HL-60/S4 (cell line): Measurements from ENCODE around the gene PRRC1.

Experiments
- in situ Hi-C: fragments of 300-500 bp; cut with MboI; formaldehyde crosslinking; loops from 2 replicates; pipeline ENCODE4 v1.14.3; 2022; ENCODE audit warnings: low sequenced_read_pairs

The PRRC1 gene

DNA sequence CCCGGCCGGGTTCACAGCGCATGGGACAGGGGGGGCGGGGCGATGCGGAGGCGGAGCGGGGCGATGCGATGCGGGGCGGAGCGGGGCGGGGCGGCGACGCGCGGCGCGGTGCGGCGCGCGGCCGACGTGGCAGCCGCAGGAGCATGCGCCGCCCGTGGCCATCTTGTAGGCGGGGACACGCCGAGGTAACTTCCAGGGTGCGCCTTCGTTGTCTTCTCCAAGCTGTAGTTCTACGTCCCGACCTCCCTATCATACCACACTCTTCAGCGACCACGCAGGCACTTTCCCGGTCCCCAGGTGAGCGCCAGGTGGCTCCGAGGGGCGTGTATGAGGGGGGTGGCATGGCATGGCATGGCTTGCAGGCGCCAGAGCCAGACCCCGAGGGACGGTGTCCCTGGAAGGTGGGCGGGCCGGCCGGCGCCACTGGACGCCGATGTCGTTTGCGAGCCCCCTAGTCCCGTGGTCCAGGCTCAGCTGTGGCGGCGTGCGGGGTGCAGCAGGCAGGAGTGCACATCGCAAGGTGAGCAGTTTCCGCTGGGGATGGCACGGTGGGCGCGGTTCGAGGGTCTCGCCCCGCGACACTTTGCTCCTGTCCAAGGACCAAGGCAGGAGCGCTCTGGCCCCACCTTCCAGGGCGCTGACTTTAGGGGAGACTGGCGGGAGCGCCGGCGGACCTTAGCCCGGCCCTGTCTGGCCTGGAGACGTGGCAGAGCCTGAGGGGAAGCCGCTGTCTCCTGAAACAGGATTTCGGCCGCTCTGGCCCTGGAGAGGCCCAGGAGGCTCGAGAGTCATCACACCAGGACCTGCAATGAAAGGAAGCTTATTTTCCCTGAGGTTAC, at the start of gene PRRC1:
PRRC1 (plus strand) TSS at position 161 of the 839 bp plus-strand sequence. CDS start 5,840 bp downstream, outside the sequence.
- in situ Hi-C loops: loop anchor here (25.0 kb wide), 1 partner anchor 855 kb away; no protein-coding TSS in a partner anchor

DNA sequence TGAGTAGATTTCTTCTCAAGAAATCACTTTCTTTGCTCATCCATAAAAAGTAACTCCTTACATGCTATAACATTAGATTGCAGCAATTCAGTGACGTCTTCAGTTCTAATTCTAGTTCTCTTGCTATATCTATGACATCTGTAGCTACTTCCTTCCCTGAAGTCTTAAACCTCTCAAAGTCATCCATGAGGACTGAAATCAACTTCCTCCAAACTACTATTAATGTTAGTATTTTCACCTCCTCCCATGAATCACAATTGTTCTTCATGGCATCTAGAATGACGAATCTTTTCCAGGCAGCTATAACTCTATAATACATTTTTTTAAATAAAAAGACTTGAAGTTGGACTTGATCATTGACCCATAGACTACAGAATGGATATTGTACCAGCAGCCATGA, 46.2 kb upstream of the PRRC1 start:
- in situ Hi-C loops: no loop called here

DNA sequence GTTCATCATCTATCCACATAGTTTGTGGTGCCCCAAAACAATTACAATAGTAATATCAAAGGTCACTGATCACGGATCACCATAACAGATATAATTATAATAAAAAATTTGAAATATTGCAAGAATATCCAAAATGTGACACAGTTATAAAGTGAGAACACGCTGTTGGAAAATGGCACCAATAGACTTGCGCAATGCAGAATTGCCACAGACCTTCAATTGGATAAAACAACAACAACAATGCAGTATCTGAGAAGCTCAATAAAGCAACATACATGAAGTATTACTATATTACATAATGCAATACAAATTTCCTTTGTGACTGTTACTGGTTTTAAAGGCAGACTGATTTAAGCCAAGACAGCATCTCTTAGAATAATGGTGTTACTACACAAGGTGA, 44.7 kb upstream of the PRRC1 start:
- in situ Hi-C loops: no loop called here

DNA sequence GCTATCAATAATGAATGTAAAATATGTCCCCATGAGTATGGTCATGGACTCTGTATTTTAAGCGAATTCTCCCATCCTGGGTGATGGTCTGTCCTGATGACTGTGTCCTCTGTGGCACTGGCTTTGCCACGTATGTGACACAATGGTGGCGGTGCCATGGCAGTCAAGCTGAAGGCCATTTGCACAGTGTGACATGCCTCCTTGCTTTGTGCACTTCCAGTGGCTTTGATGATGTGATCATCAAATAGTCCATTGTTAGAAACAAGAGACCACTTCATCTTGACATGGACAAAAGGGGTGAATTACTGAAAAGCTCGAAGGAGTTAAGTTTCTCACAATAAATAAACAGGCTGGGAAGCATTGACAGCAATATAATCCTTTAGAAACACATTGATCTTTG, 31.0 kb upstream of the PRRC1 start:
- in situ Hi-C loops: no loop called here

DNA sequence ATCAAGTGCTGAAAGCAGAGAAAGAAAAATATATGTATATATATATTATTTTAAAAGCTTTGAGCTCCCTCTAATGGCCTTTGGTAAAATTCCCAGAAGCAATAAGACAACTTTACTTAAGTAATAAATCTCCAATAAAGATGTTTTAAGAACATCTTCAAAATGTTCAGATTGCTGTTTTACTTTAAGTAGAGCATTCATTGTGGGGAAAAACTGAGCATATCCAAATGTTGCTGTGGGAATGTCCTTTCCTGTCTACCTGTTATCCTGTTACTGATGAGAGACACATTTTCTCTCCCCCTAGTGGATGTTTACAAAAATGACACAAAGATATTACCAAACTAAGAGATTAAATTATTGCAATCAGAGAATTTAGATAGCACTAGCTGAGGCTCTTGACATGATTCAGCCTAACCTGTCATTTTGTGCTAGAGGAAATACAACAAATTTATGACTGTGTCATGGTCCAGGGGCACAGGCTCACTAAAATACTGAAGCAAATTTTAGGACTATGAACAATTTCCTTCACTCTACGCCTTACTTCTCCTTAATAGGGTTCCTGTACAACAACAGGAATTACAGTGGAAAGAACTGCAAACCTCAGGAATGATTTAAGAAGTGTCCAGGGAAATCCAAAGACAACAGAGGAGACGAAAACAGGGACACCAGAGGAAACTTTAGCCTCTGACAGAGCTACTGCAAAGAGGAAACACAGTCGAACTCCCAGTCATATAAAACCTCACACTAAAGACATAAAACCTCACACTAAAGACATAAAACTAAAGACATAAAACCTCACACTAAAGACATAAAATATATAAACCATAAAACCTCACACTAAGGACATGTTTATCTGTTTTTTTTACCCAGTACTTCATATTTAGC, 24.3 kb upstream of the PRRC1 start:
- in situ Hi-C loops: no loop called here

DNA sequence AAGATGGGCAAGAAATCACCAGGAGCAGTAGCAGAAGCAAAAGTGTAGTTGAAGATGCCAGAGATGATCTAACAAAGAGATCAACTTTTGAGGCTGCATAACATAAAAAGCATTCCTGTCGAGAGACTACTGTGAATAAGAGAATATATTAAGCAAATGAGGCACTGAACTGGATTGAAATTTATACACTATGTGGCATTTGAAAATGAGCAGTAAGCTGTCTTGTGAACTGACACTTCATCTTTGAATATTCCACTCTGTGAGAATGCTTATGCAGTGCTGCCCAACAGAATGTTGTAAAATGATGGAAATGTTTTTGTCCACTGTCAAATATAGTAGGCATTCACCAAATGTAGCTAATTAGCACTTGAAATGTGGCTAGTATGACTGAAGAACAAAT, 18.9 kb upstream of the PRRC1 start:
- in situ Hi-C loops: no loop called here

DNA sequence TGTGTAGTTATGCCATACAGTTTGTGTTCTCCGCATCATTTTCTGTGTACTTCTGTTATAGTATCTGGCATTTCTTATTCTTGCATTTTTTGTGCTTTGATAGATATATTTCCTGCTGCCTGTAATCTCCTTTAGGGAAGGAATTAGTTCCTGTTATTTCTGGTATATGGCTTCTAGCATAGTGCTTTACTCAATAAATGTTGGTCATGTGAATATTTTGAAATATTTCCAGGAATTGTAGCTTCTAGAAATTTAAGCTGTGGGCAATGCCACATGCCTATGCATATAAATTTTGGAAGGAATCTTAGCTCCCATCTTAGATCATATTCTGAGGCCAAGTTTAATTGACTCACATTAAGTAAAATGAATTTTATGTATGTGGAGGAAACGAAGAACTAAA, 11.5 kb upstream of the PRRC1 start:
- in situ Hi-C loops: loop anchor here (25.0 kb wide), 1 partner anchor 844 kb away; no protein-coding TSS in a partner anchor

DNA sequence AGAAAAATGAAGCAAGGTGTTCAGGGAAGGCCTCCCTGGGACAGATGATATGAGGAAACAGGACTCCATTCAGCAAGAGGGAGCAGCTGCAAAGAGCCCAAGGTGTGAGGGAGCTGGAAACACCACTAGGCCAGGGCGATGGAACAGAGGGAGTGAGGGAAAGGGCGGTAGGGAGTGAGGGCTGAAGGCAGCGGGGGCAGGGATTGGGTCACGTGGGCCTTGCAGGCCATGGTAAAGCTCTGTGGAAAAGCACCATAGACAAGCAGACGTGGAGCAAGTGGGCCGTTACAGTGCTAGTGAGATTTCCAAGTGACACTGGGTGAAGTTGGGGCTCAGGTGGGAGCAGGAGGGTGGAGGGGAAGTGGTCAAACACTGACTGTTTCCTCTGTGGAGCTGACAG, 10.8 kb upstream of the PRRC1 start:
- in situ Hi-C loops: loop anchor here (25.0 kb wide), 1 partner anchor 844 kb away; no protein-coding TSS in a partner anchor

DNA sequence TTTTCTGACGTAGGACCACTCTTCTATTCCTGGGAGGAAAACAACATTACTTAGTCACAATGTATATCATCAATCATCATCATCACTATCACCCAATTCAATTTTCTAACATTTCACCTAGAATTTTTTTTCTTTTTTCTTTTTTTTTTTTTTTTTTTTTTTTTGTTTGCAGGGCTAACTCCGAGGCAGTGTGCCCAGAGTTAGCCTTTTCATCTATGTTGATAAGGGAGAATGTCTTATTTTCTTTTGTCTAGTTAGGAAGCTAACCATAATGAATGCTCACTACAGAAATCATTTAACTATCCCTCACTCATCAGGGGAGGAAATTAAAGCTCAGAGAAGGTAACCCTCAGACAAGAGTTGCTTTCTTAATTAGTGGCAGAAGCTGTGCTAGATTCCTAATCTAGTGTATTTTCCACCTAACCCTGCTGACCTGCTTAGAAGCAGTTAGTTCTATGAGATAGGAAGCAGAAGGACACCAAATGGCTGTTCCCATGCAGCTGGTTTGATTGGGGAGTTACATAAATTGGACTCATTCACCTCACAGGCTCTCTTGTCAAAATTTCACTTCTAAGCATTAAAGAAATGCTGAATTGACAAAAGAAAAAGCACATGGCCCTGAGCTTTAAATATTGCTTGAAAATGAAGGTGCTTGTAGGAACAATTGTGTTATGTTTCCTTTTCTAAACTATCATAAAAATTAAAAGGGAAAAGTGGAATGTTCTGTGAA, 8.6 kb upstream of the PRRC1 start:
- in situ Hi-C loops: loop anchor here (25.0 kb wide), 1 partner anchor 847 kb away; no protein-coding TSS in a partner anchor

DNA sequence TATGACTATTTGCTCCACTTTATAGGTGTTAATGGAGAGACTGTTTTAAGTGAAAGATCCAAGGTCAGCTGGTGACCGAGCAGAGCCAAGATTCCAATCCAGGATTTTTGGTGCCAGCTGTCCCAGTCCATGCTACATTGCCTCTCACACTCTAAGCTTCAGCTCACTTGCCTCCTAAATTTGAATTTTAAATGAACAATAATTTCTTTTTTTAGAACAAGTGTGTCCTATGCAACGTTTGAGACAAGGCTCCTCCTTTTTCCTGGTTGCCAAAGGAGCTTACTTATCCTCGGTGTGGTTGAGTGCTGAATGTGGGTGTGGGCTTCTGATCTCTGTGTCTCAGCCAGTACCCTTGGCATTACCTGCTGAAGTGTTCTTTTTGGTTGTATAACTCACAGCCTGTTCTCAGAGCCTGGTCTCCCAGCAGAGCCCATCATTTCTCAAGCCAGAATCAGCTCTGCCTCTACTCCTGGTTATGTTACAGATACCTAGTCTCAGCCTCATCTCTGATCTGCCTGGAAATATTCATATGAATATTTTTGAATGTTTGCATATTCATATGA, 4.0 kb upstream of the PRRC1 start:
- in situ Hi-C loops: loop anchor here (25.0 kb wide), 1 partner anchor 851 kb away; no protein-coding TSS in a partner anchor

DNA sequence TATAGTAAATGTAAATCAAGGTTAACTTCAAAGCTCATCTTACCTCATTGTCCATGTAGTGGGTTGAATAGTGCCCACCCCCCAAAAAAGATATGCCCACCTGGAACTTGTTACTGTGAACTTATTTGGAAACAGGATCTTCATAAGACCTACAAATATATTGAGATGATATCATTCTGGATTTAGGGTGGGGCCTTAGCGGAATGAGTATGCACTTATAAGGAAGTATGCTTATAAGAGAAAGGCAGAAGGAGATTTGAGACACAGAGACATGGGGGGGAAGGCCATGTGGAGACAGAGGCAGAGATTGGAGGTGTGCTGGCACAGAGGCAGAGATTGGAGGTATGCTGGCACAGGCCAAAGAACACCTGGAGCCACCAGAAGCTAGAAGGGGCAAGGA, 2.6 kb upstream of the PRRC1 start:
- in situ Hi-C loops: loop anchor here (25.0 kb wide), 1 partner anchor 853 kb away; no protein-coding TSS in a partner anchor

DNA sequence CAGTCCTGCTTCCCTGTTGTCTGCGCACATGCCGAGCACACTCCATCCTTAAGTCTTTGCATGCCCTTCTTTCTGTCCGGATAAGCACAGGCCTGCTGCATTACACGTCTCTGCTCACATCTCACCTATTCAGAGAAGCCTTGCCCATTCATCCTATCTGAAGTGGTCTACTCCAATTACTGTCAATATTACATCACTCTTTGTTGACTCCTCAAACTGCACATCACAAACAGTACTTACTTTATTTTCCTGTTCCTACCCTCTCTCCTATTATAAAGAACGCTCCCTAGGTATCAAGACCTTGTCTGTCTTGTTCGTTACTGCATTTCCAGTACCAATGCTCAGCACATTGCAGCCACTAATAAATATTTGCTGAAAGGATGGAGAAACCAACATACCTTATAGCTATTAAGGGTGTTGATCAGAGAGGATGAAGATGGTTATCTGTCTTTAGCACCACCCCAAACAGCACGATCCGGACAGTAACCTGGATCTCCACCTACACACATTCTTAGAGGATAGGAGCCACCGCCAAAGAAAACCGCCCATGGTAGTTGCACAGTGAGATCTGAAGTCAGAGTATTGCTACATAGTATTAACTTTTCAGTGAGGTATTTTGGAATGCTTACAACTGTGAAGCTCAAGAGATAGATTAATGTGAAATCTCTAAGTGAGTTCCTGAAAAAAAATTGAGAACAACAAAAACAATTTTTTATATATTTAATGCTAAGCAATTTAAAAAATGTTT, 1.6 kb upstream of the PRRC1 start:
- in situ Hi-C loops: loop anchor here (25.0 kb wide), 1 partner anchor 854 kb away; no protein-coding TSS in a partner anchor

DNA sequence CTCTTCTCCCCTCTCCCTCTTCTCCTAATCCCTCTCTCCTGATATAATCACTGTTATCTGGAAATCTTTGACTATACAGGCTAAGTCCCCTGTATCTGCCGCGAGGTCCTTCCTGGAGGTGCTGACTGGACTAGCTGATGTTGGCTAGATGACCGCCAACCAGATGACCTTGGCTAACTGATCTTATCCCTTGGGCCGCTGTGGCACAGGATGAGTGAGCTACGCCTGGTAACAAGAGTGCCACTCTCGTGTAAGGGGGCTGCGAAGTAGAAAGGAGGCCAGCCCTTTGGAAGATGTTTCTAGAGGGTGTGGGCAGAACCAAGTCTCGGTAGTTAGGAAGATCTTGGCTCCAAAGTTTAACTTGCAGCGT, 345 bp upstream of the PRRC1 start:
- in situ Hi-C loops: loop anchor here (25.0 kb wide), 1 partner anchor 855 kb away; no protein-coding TSS in a partner anchor

DNA sequence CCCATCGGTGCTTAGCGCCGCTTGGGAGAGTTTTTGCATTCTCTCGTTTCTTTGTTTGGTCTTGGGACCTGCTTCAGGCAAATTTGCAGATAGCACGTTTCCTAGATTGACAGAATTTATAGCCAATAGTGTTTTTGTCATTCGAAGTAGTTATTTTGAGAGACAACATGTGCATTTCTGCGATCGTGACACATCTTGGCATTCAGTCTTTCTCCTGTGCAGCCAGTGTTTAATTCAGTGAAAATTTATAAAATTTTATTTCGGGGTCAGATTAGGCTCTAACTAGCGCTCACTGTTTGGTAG, 830 bp downstream of the PRRC1 start:
- in situ Hi-C loops: loop anchor here (25.0 kb wide), 1 partner anchor 856 kb away; no protein-coding TSS in a partner anchor

DNA sequence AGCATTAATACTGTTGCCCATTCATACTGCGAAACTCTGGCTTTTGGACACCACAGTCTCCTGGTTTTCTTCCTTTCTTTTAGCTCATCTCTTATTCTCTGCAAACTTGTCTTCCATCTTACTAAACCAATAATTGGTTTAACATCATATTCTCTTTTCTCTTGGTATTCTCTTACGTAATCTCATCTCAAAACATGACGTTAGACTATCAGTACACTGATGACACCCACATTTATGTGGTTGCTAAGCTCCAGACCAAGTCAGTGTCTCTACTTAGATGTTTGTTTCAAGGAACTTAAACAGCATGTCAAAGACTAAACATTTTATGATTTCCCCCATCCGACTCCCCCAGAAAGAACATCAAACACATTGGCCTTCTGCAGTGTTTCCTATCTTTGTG, 2.1 kb downstream of the PRRC1 start:
- in situ Hi-C loops: loop anchor here (25.0 kb wide), 1 partner anchor 857 kb away; no protein-coding TSS in a partner anchor

DNA sequence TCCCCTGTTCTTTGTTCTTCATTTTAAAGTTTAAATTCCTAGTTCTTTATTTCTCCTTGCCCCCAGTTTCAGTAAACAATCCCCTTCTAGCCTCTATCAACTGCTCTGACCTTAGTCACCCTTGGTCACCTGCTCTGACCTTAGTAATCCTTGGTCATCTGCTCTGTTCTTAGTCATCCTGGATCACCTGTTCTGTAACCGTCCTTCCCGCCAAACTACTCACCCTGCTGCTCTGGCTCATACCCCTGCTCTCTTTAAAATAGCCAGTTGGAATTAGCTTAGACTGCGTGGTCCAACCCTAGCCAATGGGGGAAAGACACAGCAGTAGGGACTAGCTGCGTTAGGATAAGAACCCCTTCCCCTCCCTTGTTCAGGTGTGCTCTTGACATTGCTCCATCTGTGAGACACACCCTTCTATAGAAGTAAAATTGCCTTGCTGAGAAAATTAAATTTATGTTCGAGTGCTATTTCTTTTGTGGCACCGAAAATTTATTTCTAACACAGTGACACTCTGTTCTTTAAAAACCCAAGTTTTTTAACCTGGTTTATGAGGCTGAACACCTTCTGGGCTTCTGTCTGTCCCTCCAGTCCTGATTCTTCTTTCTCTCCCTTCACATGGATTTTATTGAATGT, 3.8 kb downstream of the PRRC1 start:
- in situ Hi-C loops: loop anchor here (25.0 kb wide), 1 partner anchor 859 kb away; no protein-coding TSS in a partner anchor

DNA sequence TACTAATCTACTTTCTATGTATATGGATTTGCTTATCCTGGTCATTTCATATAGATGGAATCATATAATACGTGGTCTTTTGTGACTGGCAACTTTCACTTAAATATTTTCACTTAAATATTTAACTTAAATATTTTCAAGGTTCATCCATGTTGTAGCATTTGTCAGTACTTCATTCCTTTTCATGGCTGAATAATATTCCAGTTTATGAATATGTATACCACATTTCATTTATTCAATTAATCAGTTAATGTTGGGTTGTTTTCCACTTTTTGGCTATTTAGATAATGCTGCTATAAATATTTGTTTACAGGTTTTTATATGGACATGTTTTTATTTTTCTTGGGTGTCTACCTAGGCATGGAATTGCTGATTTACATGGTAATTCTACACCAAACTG, 7.7 kb downstream of the PRRC1 start:
- in situ Hi-C loops: no loop called here

DNA sequence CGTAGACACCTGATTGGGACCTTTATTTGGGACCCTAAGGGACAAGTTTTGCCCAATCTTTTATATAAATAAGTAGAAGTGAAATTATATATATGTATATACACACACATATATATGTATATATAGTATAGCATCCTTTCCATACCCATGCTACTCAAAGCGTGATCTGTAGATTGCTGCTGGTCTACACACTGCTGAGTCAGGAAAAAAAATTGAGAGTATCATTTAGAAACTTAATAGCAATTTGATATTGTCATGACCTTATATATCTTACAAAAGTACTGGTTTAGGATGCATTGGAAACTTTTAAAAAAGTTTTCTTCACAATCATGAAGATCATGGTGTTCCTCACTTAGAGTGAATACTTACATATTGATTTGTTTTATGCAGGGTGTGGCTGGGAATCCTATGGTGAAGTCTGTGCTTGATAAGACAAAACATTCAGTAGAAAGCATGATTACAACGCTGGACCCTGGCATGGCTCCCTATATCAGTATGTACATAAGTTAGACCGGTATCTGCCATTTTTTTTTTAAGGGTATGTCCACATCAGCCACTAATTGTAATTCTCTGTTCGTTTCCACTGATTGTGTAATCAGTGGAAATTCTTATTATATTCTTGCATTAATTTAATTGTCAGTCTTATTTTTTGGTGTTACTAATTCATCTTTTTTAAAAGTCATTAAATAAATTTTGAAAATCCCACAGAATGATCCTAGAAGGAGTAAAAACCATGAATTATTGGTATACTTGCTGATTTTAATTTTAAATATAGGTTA, 12.7 kb downstream of the PRRC1 start:
- in situ Hi-C loops: no loop called here
